Left lung (tissue), 10 donors: ENCODE data around the gene F10. TPM values are rescaled to one million over a fixed set of nuclear protein-coding genes. Genes with fewer than 3 reads are reported as not detected.

ENCODE experiments used
- ATAC-seq: fragments of 200-7000 bp; cut with Tn5 transposase; one replicate; pipeline ENCODE4 v1.9.1; 2020; ENCODE audit warnings: moderate library complexity
- DNase-seq, 4 donors: peaks; one replicate each; pipeline ENCODE4 v3.0.0-alpha.2; 2013 to 2020
- H3K27ac ChIP-seq, 2 donors: fragments of 200-600 bp; sonication (generic) in 1 of 2; one replicate each; pipeline versions ENCODE4 v1.5.0 to v1.8.0; 2020 to 2021
- H3K27me3 ChIP-seq, 2 donors: fragments of 200-600 bp; sonication (generic) in 1 of 2; one replicate each; pipeline versions ENCODE4 v1.5.0 to v1.8.0; 2020 to 2021
- H3K36me3 ChIP-seq, 2 donors: fragments of 200-600 bp; sonication (generic) in 1 of 2; one replicate each; pipeline versions ENCODE4 v1.5.0 to v1.8.0; 2020 to 2021
- H3K4me1 ChIP-seq, 2 donors: fragments of 200-600 bp; one replicate each; pipeline ENCODE4 v1.8.0; 2021
- H3K4me3 ChIP-seq, 2 donors: fragments of 200-600 bp; sonication (generic) in 1 of 2; one replicate each; pipeline versions ENCODE4 v1.5.0 to v1.8.0; 2020 to 2021; ENCODE audit warnings: mild to moderate bottlenecking in 1 of 2
- H3K9me3 ChIP-seq, 2 donors: fragments of 200-600 bp; sonication (generic) in 1 of 2; one replicate each; pipeline versions ENCODE4 v1.5.0 to v1.8.0; 2020 to 2021
- CTCF ChIP-seq, 2 donors: fragments of 200-600 bp; sonication (generic) in 1 of 2; IDR thresholded peaks; one replicate each; pipeline versions ENCODE4 v1.5.0 to v1.8.0; 2021; ENCODE audit warnings: antibody characterized with exemption in 2 of 2
- intact Hi-C, 2 donors: fragments of 100-400 bp; cut with DNase I; formaldehyde crosslinking; loops; one replicate each; pipeline versions ENCODE4 v1.11.2 to v1.14.2; 2022
- polyA plus RNA-seq, 6 donors: library from polyadenylated mRNA; unstranded; fragments of 120-200 nt; gene quantifications; one replicate each; pipeline ENCODE4 v1.2.1, GENCODE V29; 2013; ENCODE audit not compliant: insufficient read length in 6 of 6
- total RNA-seq, 2 donors: library from RNA; stranded (reverse); fragmentation: NEBNext Ultra II Directional; extraction: Animal tissue kit (Norgen Biotek cat#: 25700); gene quantifications; one replicate each; pipeline ENCODE4 v1.2.1, GENCODE V29; 2021
- donor health status: DM: no; HTN: yes; CAD: no.
- donor health status: DM: no; HTN: no; CAD: no.

The F10 gene
- total and polyA plus RNA-seq, 8 donors = 6.2 to 21.8 (median 15.1) TPM

GRCh38 chr13:113112893-113113845 lies 9.4 kb upstream of the F10 start:
- H3K9me3 ChIP-seq = no peaks in the 10 kb centered on the region
- no peaks in the 10 kb centered on the region for H3K36me3 ChIP-seq
- H3K4me1 ChIP-seq = peaks cover 0 to 13% of the 10 kb centered on the region in 2 donors
- no peak for TF ChIP-seq CTCF (IDR thresholded peaks at IDR 0.05)
- H3K27ac ChIP-seq = no peak overlapping the region
- peaks cover 20 to 33% of the 10 kb centered on the region in 2 donors for H3K27me3 ChIP-seq
- intact Hi-C loops = no loop called here
- peak in 1 of 4 donors; percentile 12 for DNase-seq
- H3K4me3 ChIP-seq = no peak overlapping the region
- ATAC-seq = no peak

- Histone ChIP-seq H3K4me3 (no peak overlapping the region), H3K27me3 (peaks cover 20 to 33% of the 10 kb centered on the region in 2 donors), H3K9me3 (no peaks in the 10 kb centered on the region), H3K27ac (no peak overlapping the region), H3K4me1 (peaks cover 0 to 13% of the 10 kb centered on the region in 2 donors), H3K36me3 (no peaks in the 10 kb centered on the region)
- ATAC-seq (no peak), DNase-seq (peak in 2 of 4 donors; percentile 20 to 55)
- TF ChIP-seq CTCF (IDR thresholded peaks at IDR 0.05) = no peak
- intact Hi-C loops = no loop called here
Observed at GRCh38 chr13:113113846-113114271, 8.7 kb upstream of the F10 start.

GRCh38 chr13:113114511-113115362 lies 7.9 kb upstream of the F10 start:
- Histone ChIP-seq H3K4me3 (no peak overlapping the region), H3K4me1 (peaks cover 0 to 13% of the 10 kb centered on the region in 2 donors), H3K27me3 (peaks cover 14 to 25% of the 10 kb centered on the region in 2 donors), H3K9me3 (no peaks in the 10 kb centered on the region), H3K36me3 (no peaks in the 10 kb centered on the region), H3K27ac (no peak overlapping the region)
- DNase-seq = peak in 1 of 4 donors; percentile 70
- intact Hi-C loops = no loop called here
- ATAC-seq = no peak
- no peak for TF ChIP-seq CTCF (IDR thresholded peaks at IDR 0.05)

GRCh38 chr13:113115363-113116205 lies 7.0 kb upstream of the F10 start:
- Histone ChIP-seq H3K36me3 (no peaks in the 10 kb centered on the region), H3K27ac (no peak overlapping the region), H3K4me1 (peaks cover 0 to 5% of the 10 kb centered on the region in 2 donors), H3K9me3 (no peaks in the 10 kb centered on the region), H3K4me3 (no peak overlapping the region), H3K27me3 (peaks cover 6 to 17% of the 10 kb centered on the region in 2 donors)
- intact Hi-C loops = no loop called here
- ATAC-seq (no peak), DNase-seq (peak in 2 of 4 donors; percentile 25 to 55)
- TF ChIP-seq CTCF (IDR thresholded peaks at IDR 0.05) = no peak
